T-helper 22 cell (primary cell): ENCODE results near the gene KCNMA1.

ENCODE experiments used
- DNase-seq: peaks from one replicate; pipeline ENCODE4 v3.0.0-alpha.2; 2020; ENCODE audit warnings: low read depth

KCNMA1 gene

GRCh38 chr10:77631241-77631640, 6.4 kb downstream of the KCNMA1 start:
- DNase-seq = no peak

- no peak for DNase-seq
These were observed 7.1 kb downstream of the KCNMA1 start for GRCh38 chr10:77630507-77630848.

- no peak for DNase-seq
These were observed 7.7 kb downstream of the KCNMA1 start for GRCh38 chr10:77629775-77630506.

- no peak for DNase-seq
These were observed 8.5 kb downstream of the KCNMA1 start for GRCh38 chr10:77628906-77629730.

GRCh38 chr10:77626266-77626935, 11.2 kb downstream of the KCNMA1 start:
- no peak for DNase-seq

- DNase-seq = no peak
These were observed 12.2 kb downstream of the KCNMA1 start for GRCh38 chr10:77625379-77625778.

- no peak for DNase-seq
These were observed 14.7 kb downstream of the KCNMA1 start for GRCh38 chr10:77622889-77623291.

- DNase-seq = no peak
These were observed 16.9 kb downstream of the KCNMA1 start for GRCh38 chr10:77620731-77621130.

GRCh38 chr10:77619964-77620703, 17.5 kb downstream of the KCNMA1 start:
- DNase-seq = no peak

GRCh38 chr10:77618117-77618516, 19.5 kb downstream of the KCNMA1 start:
- no peak for DNase-seq

- DNase-seq = no peak
These were observed 20.8 kb downstream of the KCNMA1 start for GRCh38 chr10:77616766-77617165.

- DNase-seq = no peak
These were observed 22.6 kb downstream of the KCNMA1 start for GRCh38 chr10:77614778-77615625.

GRCh38 chr10:77613476-77614130, 24.0 kb downstream of the KCNMA1 start:
- DNase-seq = no peak

- no peak for DNase-seq
These were observed 25.9 kb downstream of the KCNMA1 start for GRCh38 chr10:77611670-77612069.

- no peak for DNase-seq
These were observed 26.4 kb downstream of the KCNMA1 start for GRCh38 chr10:77611221-77611620.

GRCh38 chr10:77609781-77610272, 27.8 kb downstream of the KCNMA1 start:
- no peak for DNase-seq

- DNase-seq = no peak
These were observed 29.3 kb downstream of the KCNMA1 start for GRCh38 chr10:77608281-77608680.

- DNase-seq = no peak
These were observed 30.9 kb downstream of the KCNMA1 start for GRCh38 chr10:77606751-77607150.

- DNase-seq = no peak
These were observed 32.1 kb downstream of the KCNMA1 start for GRCh38 chr10:77605466-77605865.

- no peak for DNase-seq
These were observed 32.7 kb downstream of the KCNMA1 start for GRCh38 chr10:77604941-77605351.

GRCh38 chr10:77604063-77604462, 33.5 kb downstream of the KCNMA1 start:
- DNase-seq = no peak
